GM12873 (cell line): ENCODE measurements around the gene TLE5.

ENCODE experiments used
- CTCF ChIP-seq: IDR thresholded peaks from 2 replicates; pipeline ENCODE4 v1.5.1; 2012; ENCODE audit warnings: low read depth, mild to moderate bottlenecking, moderate library complexity, low read length, control low read depth; ENCODE audit not compliant: insufficient read depth; ENCODE audit errors: missing control alignments

TLE5 gene

GRCh38 chr19:3045191-3045590 lies 17.1 kb downstream of the TLE5 start:
- TF ChIP-seq CTCF: no peak

- TF ChIP-seq CTCF: no peak
These were observed 19.6 kb downstream of the TLE5 start for GRCh38 chr19:3042621-3043267.

DNA sequence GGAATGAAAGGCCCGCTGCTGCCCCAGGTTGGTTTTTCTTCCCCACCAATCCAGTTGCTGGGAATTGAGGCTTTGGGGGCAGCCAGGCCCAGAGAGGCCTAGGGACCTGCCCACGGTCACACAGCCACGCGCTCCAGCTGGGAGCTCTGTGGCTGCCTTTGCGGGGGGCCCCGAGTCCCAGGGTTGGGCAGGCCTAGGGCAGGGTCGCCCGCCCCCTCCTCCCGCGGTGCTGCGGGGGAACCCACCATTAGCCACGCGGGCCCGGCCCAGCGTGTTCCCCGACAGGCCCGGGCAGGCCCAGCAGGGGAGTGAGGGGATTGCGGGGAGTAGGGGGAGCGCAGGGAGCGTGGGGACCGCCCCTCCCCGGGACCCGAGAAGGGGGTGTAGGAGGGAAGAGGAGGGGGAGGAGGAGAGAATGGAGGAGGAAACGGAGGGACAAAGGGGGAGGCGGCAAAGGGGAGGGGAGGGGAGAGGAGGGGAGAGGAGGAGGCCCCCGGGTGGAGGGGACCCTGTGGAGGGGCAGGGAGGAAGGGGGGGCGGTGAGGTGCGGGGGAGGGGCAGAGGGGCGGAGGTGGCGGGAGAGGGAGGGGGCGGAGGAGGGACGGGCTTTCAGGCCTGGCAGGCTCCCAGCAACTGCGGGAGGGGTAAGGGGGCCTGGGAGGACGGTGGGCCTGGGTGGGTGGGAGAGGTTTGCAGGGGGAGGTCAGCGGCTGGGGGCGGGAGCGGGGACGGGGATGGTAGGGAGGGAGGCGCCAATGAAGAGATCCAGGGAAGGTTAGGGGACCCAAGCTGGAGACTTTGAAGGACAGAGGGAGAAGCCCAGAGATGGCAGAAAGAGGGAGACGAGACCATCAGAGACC lies 20.3 kb downstream of the TLE5 start:
- TF ChIP-seq CTCF: no peak

- no peak for TF ChIP-seq CTCF
These were observed 21.0 kb downstream of the TLE5 start for GRCh38 chr19:3041327-3041726.

DNA sequence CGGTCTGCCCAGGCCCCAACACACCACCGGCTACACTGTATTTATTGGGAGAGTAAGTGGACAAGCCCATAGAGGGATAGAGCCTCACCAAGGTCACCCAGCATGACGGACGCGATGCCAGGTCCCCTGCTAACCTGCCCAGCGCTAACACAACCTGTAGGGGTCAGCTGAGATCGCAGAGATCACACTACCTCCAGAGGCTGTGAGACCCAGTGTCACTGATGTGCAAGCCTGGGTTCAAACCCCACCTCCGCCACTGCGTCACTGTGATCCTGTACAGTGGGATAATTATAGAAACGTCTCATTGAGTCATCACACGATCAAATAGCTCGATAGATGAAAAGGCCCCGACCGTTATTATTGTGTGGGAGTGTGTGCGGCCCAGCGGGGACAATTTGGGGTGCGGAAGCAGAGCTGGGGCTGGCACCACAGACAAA lies 22.6 kb downstream of the TLE5 start:
- TF ChIP-seq CTCF: no peak

GRCh38 chr19:3039125-3039524 lies 23.2 kb downstream of the TLE5 start:
- TF ChIP-seq CTCF: no peak

DNA sequence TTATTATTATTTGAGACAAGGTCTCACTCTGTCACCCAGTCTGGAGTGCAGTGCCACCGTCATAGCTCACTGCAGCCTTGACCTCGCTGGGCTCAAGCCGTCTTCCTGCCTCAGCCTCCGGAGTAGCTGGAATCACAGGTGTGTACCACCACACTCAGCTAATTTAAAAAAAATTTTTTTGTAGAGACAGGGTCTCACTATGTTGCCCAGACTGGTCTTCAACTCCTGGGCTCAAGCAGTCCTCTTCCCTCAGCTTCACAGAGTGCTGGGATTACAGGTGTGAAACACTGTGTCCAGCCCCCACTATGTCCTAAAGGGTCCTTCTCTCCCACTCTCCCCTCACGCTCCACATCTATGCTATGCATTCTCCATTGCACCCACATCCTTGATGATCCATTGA lies 24.1 kb downstream of the TLE5 start:
- no peak for TF ChIP-seq CTCF
